Erythroblast (primary cell): ENCODE data around the gene MS4A1.

ENCODE experiments used
- GATA1 ChIP-seq: IDR thresholded peaks from 2 replicates; pipeline ENCODE4 v1.6.1; 2011; ENCODE audit warnings: low read depth, mild to moderate bottlenecking, control low read depth, low read length, moderate library complexity
- POLR2A ChIP-seq: IDR thresholded peaks from 2 replicates; pipeline ENCODE4 v1.6.1; 2011; ENCODE audit warnings: mild to moderate bottlenecking, low read length

GRCh38 chr11:60500276-60500910, 44.7 kb downstream of the MS4A1 start:
- TF ChIP-seq POLR2A: no peak
- TF ChIP-seq GATA1: no peak
